H9 (cell line): ENCODE data around the gene TP73. TPM values are rescaled to one million over a fixed set of nuclear protein-coding genes. Genes with fewer than 3 reads are reported as not detected.
A peak's percentile ranks its signal among the peaks of the same experiment; 100 is the strongest.

Source experiments
- DNase-seq: peaks from one replicate; pipeline ENCODE4 v3.0.0-alpha.2; 2017
- H2AFZ ChIP-seq: one replicate; pipeline ENCODE4 v1.6.1; 2013; ENCODE audit warnings: mild to moderate bottlenecking, low read length, control low read depth, moderate library complexity
- H2AK5ac ChIP-seq: 2 replicates; pipeline ENCODE4 v1.6.1; 2013; ENCODE audit warnings: low read length, control low read depth, mixed read lengths; ENCODE audit not compliant: insufficient read length
- H2BK120ac ChIP-seq: one replicate; pipeline ENCODE4 v1.6.1; 2013; ENCODE audit warnings: low read depth, mild to moderate bottlenecking, low read length, control low read depth, inconsistent platforms; ENCODE audit not compliant: poor library complexity, severe bottlenecking
- H2BK12ac ChIP-seq: 2 replicates; pipeline ENCODE4 v1.6.1; 2013; ENCODE audit warnings: low read length, control low read depth, mixed read lengths, low read depth; ENCODE audit not compliant: insufficient read length
- H2BK15ac ChIP-seq: 2 replicates; pipeline ENCODE4 v1.6.1; 2013; ENCODE audit warnings: low read depth, low read length, control low read depth
- H2BK20ac ChIP-seq: one replicate; pipeline ENCODE4 v1.6.1; 2013; ENCODE audit warnings: low read depth, mild to moderate bottlenecking, low read length, control low read depth, inconsistent platforms; ENCODE audit not compliant: poor library complexity, severe bottlenecking
- H2BK5ac ChIP-seq: 2 replicates; pipeline ENCODE4 v1.6.1; 2013; ENCODE audit warnings: low read length, control low read depth, mixed read lengths; ENCODE audit not compliant: insufficient read length
- H3K14ac ChIP-seq: 2 replicates; pipeline ENCODE4 v1.6.1; 2013; ENCODE audit warnings: low read length, control low read depth; ENCODE audit not compliant: insufficient read depth
- H3K18ac ChIP-seq: 2 replicates; pipeline ENCODE4 v1.6.1; 2013; ENCODE audit warnings: low read depth, mild to moderate bottlenecking, mixed read lengths, low read length, control low read depth; ENCODE audit not compliant: insufficient read length
- H3K23ac ChIP-seq: 2 replicates; pipeline ENCODE4 v1.6.1; 2013; ENCODE audit warnings: low read length, control low read depth, mixed read lengths, low read depth; ENCODE audit not compliant: insufficient read length
- H3K23me2 ChIP-seq: 2 replicates; pipeline ENCODE4 v1.6.1; 2013; ENCODE audit warnings: low read depth, mild to moderate bottlenecking, mixed read lengths, low read length, control low read depth; ENCODE audit not compliant: insufficient read length, poor library complexity, severe bottlenecking
- H3K27ac ChIP-seq: 2 replicates; pipeline ENCODE4 v1.5.1; 2013; ENCODE audit warnings: low read length, control low read depth, mixed read lengths, low read depth; ENCODE audit not compliant: insufficient read length
- H3K27me3 ChIP-seq: 2 replicates; pipeline ENCODE4 v1.6.1; 2013; ENCODE audit warnings: low read length, control low read depth, inconsistent platforms; ENCODE audit not compliant: insufficient read depth
- H3K4ac ChIP-seq: 2 replicates; pipeline ENCODE4 v1.6.1; 2013; ENCODE audit warnings: low read depth, mild to moderate bottlenecking, control low read depth, inconsistent platforms, low read length, moderate library complexity
- H3K4me1 ChIP-seq: 2 replicates; pipeline ENCODE4 v1.6.1; 2013; ENCODE audit warnings: low read length, control low read depth, inconsistent platforms; ENCODE audit not compliant: insufficient read depth
- H3K4me2 ChIP-seq: 2 replicates; pipeline ENCODE4 v1.6.1; 2013; ENCODE audit warnings: low read length, control low read depth, mixed read lengths; ENCODE audit not compliant: insufficient read length, insufficient read depth
- H3K56ac ChIP-seq: 2 replicates; pipeline ENCODE4 v1.6.1; 2013; ENCODE audit warnings: low read depth, mild to moderate bottlenecking, mixed read lengths, low read length, control low read depth; ENCODE audit not compliant: insufficient read length
- H3K79me1 ChIP-seq: 2 replicates; pipeline ENCODE4 v1.6.1; 2013; ENCODE audit warnings: low read depth, mild to moderate bottlenecking, moderate library complexity, low read length, control low read depth, inconsistent platforms; ENCODE audit not compliant: insufficient read depth, poor library complexity, severe bottlenecking
- H3K79me2 ChIP-seq: 2 replicates; pipeline ENCODE4 v1.6.1; 2013; ENCODE audit warnings: low read length, control low read depth, inconsistent platforms; ENCODE audit not compliant: insufficient read depth
- H3K9ac ChIP-seq: 2 replicates; pipeline ENCODE4 v1.6.1; 2013; ENCODE audit warnings: low read length, control low read depth, mixed read lengths; ENCODE audit not compliant: insufficient read length; ENCODE audit errors: extremely low read depth
- H3K9me3 ChIP-seq: one replicate; pipeline ENCODE4 v1.6.1; 2013; ENCODE audit warnings: low read depth, low read length, inconsistent platforms; ENCODE audit not compliant: control insufficient read depth
- H3T11ph ChIP-seq: one replicate; pipeline ENCODE4 v1.6.1; 2013; ENCODE audit warnings: mild to moderate bottlenecking, low read length, control low read depth, inconsistent platforms
- H4K20me1 ChIP-seq: one replicate; pipeline ENCODE4 v1.6.1; 2013; ENCODE audit not compliant: control insufficient read depth, insufficient read length, insufficient read depth
- H4K5ac ChIP-seq: 2 replicates; pipeline ENCODE4 v1.6.1; 2013; ENCODE audit warnings: low read depth, mild to moderate bottlenecking, mixed read lengths, low read length, control low read depth; ENCODE audit not compliant: insufficient read length
- H4K8ac ChIP-seq: replicated peaks from 2 replicates; pipeline ENCODE4 v1.6.1; 2013; ENCODE audit warnings: low read length, control low read depth, mixed read lengths, low read depth; ENCODE audit not compliant: insufficient read length
- H4K91ac ChIP-seq: 2 replicates; pipeline ENCODE4 v1.6.1; 2013; ENCODE audit warnings: low read depth, mild to moderate bottlenecking, moderate library complexity, mixed read lengths, low read length, control low read depth; ENCODE audit not compliant: insufficient read length
- H3K27ac Mint-ChIP-seq, 3 experiments: 2 replicates in 2 of 3; 3 replicates in 1 of 3; pipeline ENCODE4 v1.8.0; 2020 to 2021; ENCODE audit warnings: mixed read lengths in 3 of 3, mild to moderate bottlenecking in 1 of 3, moderate library complexity in 1 of 3
- H3K27me3 Mint-ChIP-seq: 2 replicates; pipeline ENCODE4 v1.8.0; 2021; ENCODE audit warnings: low read depth, mild to moderate bottlenecking, moderate library complexity, mixed read lengths
- H3K36me3 Mint-ChIP-seq, 3 experiments: 2 replicates in 2 of 3; 3 replicates in 1 of 3; pipeline ENCODE4 v1.8.0; 2020 to 2021; ENCODE audit warnings: low read depth in 3 of 3, mixed read lengths in 3 of 3; ENCODE audit not compliant: insufficient read depth in 1 of 3
- H3K4me1 Mint-ChIP-seq, 2 experiments: 2 replicates each; pipeline ENCODE4 v1.8.0; 2020; ENCODE audit warnings: mixed read lengths in 2 of 2
- H3K4me3 Mint-ChIP-seq, 2 experiments: 2 replicates in 1 of 2; 3 replicates in 1 of 2; pipeline ENCODE4 v1.8.0; 2020 to 2021; ENCODE audit warnings: mild to moderate bottlenecking in 2 of 2, mixed read lengths in 2 of 2, moderate library complexity in 1 of 2
- H3K9me3 Mint-ChIP-seq, 2 experiments: 2 replicates in 1 of 2; 3 replicates in 1 of 2; pipeline ENCODE4 v1.8.0; 2020; ENCODE audit warnings: mild to moderate bottlenecking in 2 of 2, mixed read lengths in 2 of 2, moderate library complexity in 1 of 2
- CTCF ChIP-seq: fragments of 200-600 bp; sonication (generic); conservative IDR thresholded peaks from 3 replicates; pipeline ENCODE4 v1.8.0; 2021; ENCODE audit warnings: antibody characterized with exemption, mild to moderate bottlenecking
- WGBS: extraction: QIAGEN DNeasy Blood & Tissue Kit; methylation state at CpG from one replicate; pipeline ENCODE4 v1.1.7; 2013; ENCODE audit warnings: missing lambda C conversion rate, low lambda C conversion rate, mixed read lengths; ENCODE audit not compliant: insufficient read length; ENCODE audit errors: extremely low coverage; 5-methylcytosine and 5-hydroxymethylcytosine counted together
- total RNA-seq: library from RNA; stranded (reverse); gene quantifications from 2 replicates; pipeline ENCODE4 v1.2.1, GENCODE V29; 2021

TP73 gene
- total RNA-seq, 1 experiment from 2014 or later: 4.7 TPM

GRCh38 chr1:3717041-3717714 is 64.9 kb downstream of the TP73 start:
- Mint-ChIP-seq H3K4me3 (no peak overlapping the region), H3K27ac (peak overlapping the region in 1 of 3 experiments; percentile 55; a peak in 1 of 7 replicates), H3K9me3 (no peaks in the 10 kb centered on the region), H3K27me3 (peaks cover 20% of the 10 kb centered on the region), H3K36me3 (no peaks in the 10 kb centered on the region), H3K4me1 (peaks cover 2 to 16% of the 10 kb centered on the region in 2 experiments; a peak in 3 of 4 replicates)
- H3K79me1 ChIP-seq: no peaks in the 10 kb centered on the region
- H3K79me2 ChIP-seq: no peaks in the 10 kb centered on the region
- no peaks in the 10 kb centered on the region for H3K23me2 ChIP-seq
- no peak overlapping the region for H3K18ac ChIP-seq
- no peak overlapping the region for H2BK120ac ChIP-seq
- no peaks in the 10 kb centered on the region for H3K27me3 ChIP-seq
- no peak for TF ChIP-seq CTCF
- no peaks in the 10 kb centered on the region for H3K9me3 ChIP-seq
- no peak overlapping the region for H3K56ac ChIP-seq
- no peak overlapping the region for H2AK5ac ChIP-seq
- H3K27ac ChIP-seq: no peak overlapping the region
- WGBS: no CpG with 5 or more reads among the region's 33 CpGs
- no peak overlapping the region for H4K5ac ChIP-seq
- H3K4ac ChIP-seq: no peak overlapping the region
- H2BK5ac ChIP-seq: no peak overlapping the region
- no peak overlapping the region for H2BK15ac ChIP-seq
- no peak overlapping the region for H4K8ac ChIP-seq
- DNase-seq: no peak
- H3K4me1 ChIP-seq: no peaks in the 10 kb centered on the region; the same call in 1 of the 2 replicates
- H2AFZ ChIP-seq: no peak overlapping the region
- no peak overlapping the region for H3K4me2 ChIP-seq
- no peak overlapping the region for H3T11ph ChIP-seq
- no peak overlapping the region for H3K9ac ChIP-seq
- H3K14ac ChIP-seq: no peak overlapping the region; the same call in 1 of the 2 replicates
- H2BK20ac ChIP-seq: no peak overlapping the region
- no peak overlapping the region for H4K91ac ChIP-seq
- H2BK12ac ChIP-seq: no peak overlapping the region
- H3K23ac ChIP-seq: no peak overlapping the region
- no peaks in the 10 kb centered on the region for H4K20me1 ChIP-seq
